Hepatocyte (in vitro differentiated cells): ENCODE data around the gene CACNA1B. TPM values are rescaled to one million over a fixed set of nuclear protein-coding genes. Genes with fewer than 3 reads are reported as not detected.

Source experiments
- DNase-seq: peaks from one replicate; pipeline ENCODE4 v3.0.0-alpha.2; 2016; ENCODE audit warnings: low spot score
- H2AFZ ChIP-seq: fragments of 200-600 bp; sonication (generic); 2 replicates; pipeline ENCODE4 v1.6.0; 2016; ENCODE audit warnings: antibody characterized with exemption, mild to moderate bottlenecking
- H3K27ac ChIP-seq: fragments of 200-600 bp; sonication (generic); 2 replicates; pipeline ENCODE4 v1.5.1; 2016; ENCODE audit warnings: mild to moderate bottlenecking
- H3K27me3 ChIP-seq: fragments of 200-600 bp; sonication (generic); 2 replicates; pipeline ENCODE4 v1.6.1; 2016
- H3K36me3 ChIP-seq: fragments of 200-600 bp; sonication (generic); replicated peaks from 2 replicates; pipeline ENCODE4 v1.5.1; 2016; ENCODE audit warnings: low read depth; ENCODE audit not compliant: insufficient read depth
- H3K4me1 ChIP-seq: fragments of 200-600 bp; sonication (generic); 2 replicates; pipeline ENCODE4 v1.5.1; 2016; ENCODE audit warnings: mild to moderate bottlenecking, moderate library complexity; ENCODE audit not compliant: insufficient read depth
- H3K4me2 ChIP-seq: fragments of 200-600 bp; sonication (generic); 2 replicates; pipeline ENCODE4 v1.6.0; 2016
- H3K4me3 ChIP-seq: fragments of 200-600 bp; sonication (generic); 2 replicates; pipeline ENCODE4 v1.5.1; 2016; ENCODE audit warnings: mild to moderate bottlenecking
- H3K79me2 ChIP-seq: fragments of 200-600 bp; sonication (generic); 2 replicates; pipeline ENCODE4 v1.6.0; 2017; ENCODE audit warnings: mild to moderate bottlenecking
- H3K9me2 ChIP-seq: fragments of 200-600 bp; sonication (generic); replicated peaks from 2 replicates; pipeline ENCODE4 v1.6.0; 2017; ENCODE audit warnings: mild to moderate bottlenecking; ENCODE audit not compliant: insufficient read depth
- H3K9me3 ChIP-seq: fragments of 200-600 bp; sonication (generic); 2 replicates; pipeline ENCODE4 v1.5.1; 2016; ENCODE audit warnings: low read depth, mild to moderate bottlenecking
- H4K20me1 ChIP-seq: fragments of 200-600 bp; sonication (generic); 2 replicates; pipeline ENCODE4 v1.6.0; 2016; ENCODE audit warnings: mild to moderate bottlenecking; ENCODE audit not compliant: insufficient read depth, poor library complexity, severe bottlenecking
- CTCF ChIP-seq: fragments of 200-600 bp; sonication (generic); IDR thresholded peaks from 2 replicates; pipeline ENCODE4 v1.5.1; 2016; ENCODE audit warnings: antibody characterized with exemption, mild to moderate bottlenecking; ENCODE audit not compliant: poor library complexity
- EZH2 ChIP-seq: fragments of 200-600 bp; sonication (generic); IDR thresholded peaks from 2 replicates; pipeline ENCODE4 v1.6.1; 2016; ENCODE audit warnings: antibody characterized with exemption, mild to moderate bottlenecking, borderline replicate concordance
- EZH2phosphoT487 ChIP-seq: fragments of 200-600 bp; sonication (generic); IDR thresholded peaks from one replicate; pipeline ENCODE4 v1.6.1; 2018; ENCODE audit warnings: antibody characterized with exemption, mild to moderate bottlenecking, low read depth, moderate library complexity; ENCODE audit not compliant: unreplicated experiment, severe bottlenecking
- WGBS: methylation state at CpG from one replicate; pipeline ENCODE4 v1.1.6; 2016; ENCODE audit warnings: low lambda C conversion rate; ENCODE audit errors: missing lambda C conversion rate; 5-methylcytosine and 5-hydroxymethylcytosine counted together
- polyA plus RNA-seq: library from polyadenylated mRNA; unstranded; fragments of >200 nt; fragmentation: Nextera tagmentation; extraction: Ambion mirVana; gene quantifications from 2 replicates; pipeline ENCODE4 v1.2.1, GENCODE V29; 2016
- total RNA-seq: library from RNA; depleted of rRNA; stranded (reverse); fragments of >200 nt; gene quantifications from 2 replicates; pipeline ENCODE4 v1.2.3, GENCODE V29; 2014

CACNA1B gene
- total and polyA plus RNA-seq, 2 experiments from 2014 or later: 0.30 to 0.39 TPM

- Histone ChIP-seq H3K9me2 (no peaks in the 10 kb centered on the region), H2AFZ (no peak overlapping the region), H3K36me3 (no peaks in the 10 kb centered on the region), H3K79me2 (no peaks in the 10 kb centered on the region), H3K4me3 (no peak overlapping the region), H3K9me3 (no peaks in the 10 kb centered on the region), H4K20me1 (no peaks in the 10 kb centered on the region), H3K27ac (no peak overlapping the region), H3K4me2 (no peak overlapping the region), H3K27me3 (no peaks in the 10 kb centered on the region), H3K4me1 (no peaks in the 10 kb centered on the region)
- no peak for DNase-seq
- WGBS: 86% methylated on average over 15 of the region's 15 CpGs
- TF ChIP-seq EZH2 (no peak), CTCF (no peak), EZH2phosphoT487 (no peak)
Measured at GRCh38 chr9:138013836-138014562, 136.4 kb downstream of the CACNA1B start.

GRCh38 chr9:138014563-138014945, 137.0 kb downstream of the CACNA1B start:
- H3K27me3 ChIP-seq: no peaks in the 10 kb centered on the region
- no peaks in the 10 kb centered on the region for H4K20me1 ChIP-seq
- no peak overlapping the region for H3K4me2 ChIP-seq
- H3K9me3 ChIP-seq: no peaks in the 10 kb centered on the region
- no peaks in the 10 kb centered on the region for H3K9me2 ChIP-seq
- no peak for DNase-seq
- H3K36me3 ChIP-seq: no peaks in the 10 kb centered on the region
- H2AFZ ChIP-seq: no peak overlapping the region
- H3K4me1 ChIP-seq: no peaks in the 10 kb centered on the region
- TF ChIP-seq EZH2 (no peak), EZH2phosphoT487 (no peak), CTCF (no peak)
- no peak overlapping the region for H3K27ac ChIP-seq
- WGBS: 94% methylated on average over 6 of the region's 6 CpGs
- H3K79me2 ChIP-seq: no peaks in the 10 kb centered on the region
- H3K4me3 ChIP-seq: no peak overlapping the region

- Histone ChIP-seq H3K9me3 (no peaks in the 10 kb centered on the region), H3K79me2 (no peaks in the 10 kb centered on the region), H3K4me3 (no peak overlapping the region), H2AFZ (no peak overlapping the region), H3K4me1 (no peaks in the 10 kb centered on the region), H3K9me2 (no peaks in the 10 kb centered on the region), H3K4me2 (no peak overlapping the region), H4K20me1 (no peaks in the 10 kb centered on the region), H3K27ac (no peak overlapping the region), H3K27me3 (no peaks in the 10 kb centered on the region), H3K36me3 (no peaks in the 10 kb centered on the region)
- no peak for DNase-seq
- TF ChIP-seq CTCF (no peak), EZH2phosphoT487 (no peak), EZH2 (no peak)
- WGBS: 87% methylated on average over 25 of the region's 25 CpGs
Measured at GRCh38 chr9:138015021-138015829, 137.6 kb downstream of the CACNA1B start.
